WERI-Rb-1 (cell line): ENCODE data around the gene DCP2.

Source experiments
- DNase-seq: peaks from one replicate; pipeline ENCODE4 v3.0.0-alpha.2; 2020
- H3K27ac ChIP-seq: fragments of 250-450 bp; sonication (Bioruptor Pico); 2 replicates; pipeline ENCODE4 v1.5.1; 2020; ENCODE audit warnings: mild to moderate bottlenecking, moderate library complexity
- H3K27me3 ChIP-seq: fragments of 250-450 bp; sonication (Bioruptor Pico); 2 replicates; pipeline ENCODE4 v1.5.1; 2021; ENCODE audit warnings: mild to moderate bottlenecking, low read depth, moderate library complexity; ENCODE audit not compliant: insufficient read depth, severe bottlenecking
- H3K36me3 ChIP-seq: fragments of 250-450 bp; sonication (Bioruptor Pico); 2 replicates; pipeline ENCODE4 v1.5.1; 2020; ENCODE audit warnings: mild to moderate bottlenecking, moderate library complexity
- H3K4me3 ChIP-seq: 2 replicates; pipeline ENCODE4 v1.5.1; 2011; ENCODE audit warnings: low read depth, mild to moderate bottlenecking, control low read depth, low read length
- H3K9me3 ChIP-seq: fragments of 250-450 bp; sonication (Bioruptor Pico); 2 replicates; pipeline ENCODE4 v1.5.1; 2021; ENCODE audit warnings: mild to moderate bottlenecking, moderate library complexity; ENCODE audit not compliant: severe bottlenecking
- CTCF ChIP-seq: IDR thresholded peaks from 2 replicates; pipeline ENCODE4 v1.5.1; 2011; ENCODE audit warnings: low read depth, mild to moderate bottlenecking, control low read depth, inconsistent platforms, low read length

The DCP2 gene

DNA sequence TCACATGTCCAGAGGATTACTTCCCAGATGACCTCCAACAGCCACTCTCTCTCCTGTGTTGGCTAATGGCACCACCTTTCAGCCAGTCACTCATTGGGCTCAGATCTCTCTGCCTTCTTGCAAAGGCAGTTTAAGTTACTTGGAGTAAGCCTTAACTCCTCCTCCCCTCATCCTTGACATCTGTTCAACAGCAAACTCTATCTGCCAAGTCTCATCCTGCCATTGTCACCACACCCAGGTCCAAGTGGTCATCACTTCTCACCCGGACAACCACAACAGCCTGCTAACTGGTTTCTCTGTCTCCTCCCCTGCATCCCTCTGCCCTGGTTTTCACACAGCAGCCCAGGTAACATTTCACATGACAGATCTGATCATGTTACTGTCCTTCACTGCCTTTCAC is 58.5 kb downstream of the DCP2 start:
- no peak for TF ChIP-seq CTCF
- peaks cover 99% of the 10 kb centered on the region for H3K36me3 ChIP-seq
- no peak overlapping the region for H3K4me3 ChIP-seq
- peak; percentile 55 for DNase-seq
- no peaks in the 10 kb centered on the region for H3K27me3 ChIP-seq
- H3K27ac ChIP-seq = peak overlapping the region; percentile 58
- no peaks in the 10 kb centered on the region for H3K9me3 ChIP-seq

GRCh38 chr5:113036321-113036720 is 59.7 kb downstream of the DCP2 start:
- Histone ChIP-seq H3K4me3 (no peak overlapping the region), H3K36me3 (peaks cover 99% of the 10 kb centered on the region), H3K27ac (no peak overlapping the region), H3K27me3 (no peaks in the 10 kb centered on the region), H3K9me3 (no peaks in the 10 kb centered on the region)
- no peak for TF ChIP-seq CTCF
- no peak for DNase-seq

DNA sequence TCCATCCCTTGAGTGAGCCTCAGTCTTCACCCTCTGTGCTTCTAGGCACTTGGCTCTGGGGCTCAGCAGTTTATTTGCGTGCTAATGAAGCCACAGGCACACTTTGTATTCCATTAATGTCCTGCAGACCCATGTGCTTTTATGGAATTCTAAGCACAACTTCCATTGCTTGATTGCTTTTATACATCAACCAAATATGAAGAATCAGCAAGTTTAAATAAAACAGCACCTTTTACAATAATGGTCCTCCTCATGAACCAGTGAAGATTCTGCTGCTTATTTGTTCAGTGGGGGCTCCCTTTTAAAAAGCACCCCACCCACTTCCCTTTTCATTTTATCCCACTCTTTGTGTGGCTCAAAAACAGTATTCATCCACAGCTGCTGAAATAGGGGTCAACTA is 60.2 kb downstream of the DCP2 start:
- no peak overlapping the region for H3K27ac ChIP-seq
- TF ChIP-seq CTCF = no peak

GRCh38 chr5:113038136-113038535 is 61.5 kb downstream of the DCP2 start:
- TF ChIP-seq CTCF = no peak
- no peak overlapping the region for H3K4me3 ChIP-seq
- H3K27ac ChIP-seq = no peak overlapping the region
- no peak for DNase-seq
- peaks cover 96% of the 10 kb centered on the region for H3K36me3 ChIP-seq
- H3K27me3 ChIP-seq = no peaks in the 10 kb centered on the region
- H3K9me3 ChIP-seq = no peaks in the 10 kb centered on the region

More for the DNA sequence above, 60.2 kb downstream of the DCP2 start:
- H3K9me3 ChIP-seq = no peaks in the 10 kb centered on the region
- no peaks in the 10 kb centered on the region for H3K27me3 ChIP-seq
- H3K4me3 ChIP-seq = no peak overlapping the region
- peaks cover 99% of the 10 kb centered on the region for H3K36me3 ChIP-seq
- no peak for DNase-seq

DNA sequence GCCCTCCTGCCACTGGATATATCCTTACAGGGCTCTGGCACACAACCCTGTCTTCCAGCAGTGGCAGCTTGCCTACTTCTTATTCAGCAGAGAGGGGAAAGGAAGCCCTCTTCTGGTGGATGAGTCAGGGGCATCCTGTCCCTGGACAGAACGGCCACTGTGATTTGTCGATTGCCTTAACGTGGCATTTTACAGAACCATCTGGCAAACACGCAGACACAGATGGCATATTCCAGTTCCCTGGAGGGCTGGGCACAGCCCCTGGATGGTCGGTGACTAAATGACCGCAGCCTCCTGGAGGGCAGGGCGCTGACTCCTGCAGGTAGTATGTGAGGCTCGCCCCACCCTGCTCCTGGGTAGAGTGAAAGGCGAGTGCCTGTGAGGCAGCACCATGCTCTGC is 62.1 kb downstream of the DCP2 start:
- no peak for DNase-seq
- Histone ChIP-seq H3K36me3 (peaks cover 96% of the 10 kb centered on the region), H3K4me3 (no peak overlapping the region), H3K27me3 (no peaks in the 10 kb centered on the region), H3K27ac (no peak overlapping the region; the same call in 1 of the 2 replicates), H3K9me3 (no peaks in the 10 kb centered on the region)
- TF ChIP-seq CTCF = 0 out of 2 replicates have a peak, but pooled peaks have one; percentile 7

DNA sequence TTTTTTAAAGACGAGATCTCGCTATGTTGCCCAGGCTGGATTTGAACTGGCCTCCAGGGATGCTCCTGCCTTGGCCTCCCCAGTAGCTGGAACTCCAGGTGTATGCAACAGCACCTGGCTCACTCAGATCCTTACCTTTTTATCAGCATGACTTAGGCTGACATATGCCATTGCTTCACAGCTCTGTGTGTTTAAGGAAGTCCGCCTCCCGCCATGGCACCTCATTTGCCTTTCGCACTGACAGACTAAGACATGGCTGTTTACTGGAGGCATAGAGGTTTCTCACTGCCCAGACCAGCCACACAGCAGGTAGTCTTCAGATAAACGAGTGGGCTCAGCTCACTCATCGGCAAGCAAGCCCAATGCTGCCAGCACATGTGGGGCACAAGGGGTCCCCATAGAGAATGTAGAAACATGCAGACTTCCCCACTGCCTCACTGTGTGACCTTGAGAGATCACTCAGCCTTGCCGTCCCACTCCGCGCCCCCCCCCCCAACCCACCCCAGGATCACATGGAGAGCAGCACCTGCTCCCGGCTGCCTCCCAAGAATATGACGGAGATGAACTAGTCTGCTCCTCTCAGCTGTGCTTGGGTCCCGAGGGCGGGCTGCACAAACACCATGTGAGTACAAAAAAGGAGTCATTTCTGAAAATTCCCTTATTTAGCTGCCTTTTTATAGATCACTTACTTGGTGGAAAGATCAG is 62.8 kb downstream of the DCP2 start:
- Histone ChIP-seq H3K36me3 (peaks cover 96% of the 10 kb centered on the region), H3K27ac (no peak overlapping the region), H3K9me3 (no peaks in the 10 kb centered on the region), H3K27me3 (no peaks in the 10 kb centered on the region), H3K4me3 (no peak overlapping the region)
- DNase-seq = no peak
- TF ChIP-seq CTCF = no peak
